Measurements from ENCODE around the gene DAD1. TPM values are rescaled to one million over a fixed set of nuclear protein-coding genes. Genes with fewer than 3 reads are reported as not detected.
"Not testable (repeated sequence)": the region's sequence is repeated elsewhere in the genome, so short reads cannot be mapped to it uniquely, and the experiment has no call there.

Gene DAD1
- polyA plus RNA-seq, 1 donor, result 111 TPM

- no peak for DNase-seq (ENCODE audit: low read depth)
These were observed 21.6 kb downstream of the DAD1 start for GRCh38 chr14:22567437-22567836.

- no peak for DNase-seq (ENCODE audit: low read depth)
These were observed 22.2 kb downstream of the DAD1 start for GRCh38 chr14:22566845-22567244.

GRCh38 chr14:22566266-22566665 is 22.8 kb downstream of the DAD1 start:
- not testable (repeated sequence) for DNase-seq (ENCODE audit: low read depth)

GRCh38 chr14:22565391-22565945 is 23.6 kb downstream of the DAD1 start:
- no peak for DNase-seq (ENCODE audit: low read depth)

GRCh38 chr14:22564463-22564862 is 24.6 kb downstream of the DAD1 start:
- DNase-seq (ENCODE audit: low read depth), result no peak

- no peak for DNase-seq (ENCODE audit: low read depth)
These were observed 25.0 kb downstream of the DAD1 start for GRCh38 chr14:22563987-22564386.

- DNase-seq (ENCODE audit: low read depth), result no peak
These were observed 27.1 kb downstream of the DAD1 start for GRCh38 chr14:22561661-22562579.

- no peak for DNase-seq (ENCODE audit: low read depth)
These were observed 27.7 kb downstream of the DAD1 start for GRCh38 chr14:22561366-22561660.

- no peak for DNase-seq (ENCODE audit: low read depth)
These were observed 28.2 kb downstream of the DAD1 start for GRCh38 chr14:22560662-22561365.

- DNase-seq (ENCODE audit: low read depth), result no peak
These were observed 30.0 kb downstream of the DAD1 start for GRCh38 chr14:22559041-22559440.

- DNase-seq (ENCODE audit: low read depth), result no peak
These were observed 30.7 kb downstream of the DAD1 start for GRCh38 chr14:22558221-22558913.

GRCh38 chr14:22557846-22558220 is 31.2 kb downstream of the DAD1 start:
- no peak for DNase-seq (ENCODE audit: low read depth)

- DNase-seq (ENCODE audit: low read depth), result no peak
These were observed 31.9 kb downstream of the DAD1 start for GRCh38 chr14:22556990-22557623.

- DNase-seq (ENCODE audit: low read depth), result no peak
These were observed 32.7 kb downstream of the DAD1 start for GRCh38 chr14:22556021-22556989.

- DNase-seq (ENCODE audit: low read depth), result no peak
These were observed 33.5 kb downstream of the DAD1 start for GRCh38 chr14:22555384-22556011.

- DNase-seq (ENCODE audit: low read depth), result no peak
These were observed 34.3 kb downstream of the DAD1 start for GRCh38 chr14:22554498-22555383.

- DNase-seq (ENCODE audit: low read depth), result not testable (repeated sequence)
These were observed 35.0 kb downstream of the DAD1 start for GRCh38 chr14:22553861-22554497.

- DNase-seq (ENCODE audit: low read depth), result no peak
These were observed 35.6 kb downstream of the DAD1 start for GRCh38 chr14:22553445-22553844.

- no peak for DNase-seq (ENCODE audit: low read depth)
These were observed 36.3 kb downstream of the DAD1 start for GRCh38 chr14:22552827-22553076.
